ENCODE results near the gene LRRC75B.
A peak's percentile ranks its signal among the peaks of the same experiment; 100 is the strongest.
"Not testable (repeated sequence)": the region's sequence is repeated elsewhere in the genome, so short reads cannot be mapped to it uniquely, and the experiment has no call there.

LRRC75B gene

DNA sequence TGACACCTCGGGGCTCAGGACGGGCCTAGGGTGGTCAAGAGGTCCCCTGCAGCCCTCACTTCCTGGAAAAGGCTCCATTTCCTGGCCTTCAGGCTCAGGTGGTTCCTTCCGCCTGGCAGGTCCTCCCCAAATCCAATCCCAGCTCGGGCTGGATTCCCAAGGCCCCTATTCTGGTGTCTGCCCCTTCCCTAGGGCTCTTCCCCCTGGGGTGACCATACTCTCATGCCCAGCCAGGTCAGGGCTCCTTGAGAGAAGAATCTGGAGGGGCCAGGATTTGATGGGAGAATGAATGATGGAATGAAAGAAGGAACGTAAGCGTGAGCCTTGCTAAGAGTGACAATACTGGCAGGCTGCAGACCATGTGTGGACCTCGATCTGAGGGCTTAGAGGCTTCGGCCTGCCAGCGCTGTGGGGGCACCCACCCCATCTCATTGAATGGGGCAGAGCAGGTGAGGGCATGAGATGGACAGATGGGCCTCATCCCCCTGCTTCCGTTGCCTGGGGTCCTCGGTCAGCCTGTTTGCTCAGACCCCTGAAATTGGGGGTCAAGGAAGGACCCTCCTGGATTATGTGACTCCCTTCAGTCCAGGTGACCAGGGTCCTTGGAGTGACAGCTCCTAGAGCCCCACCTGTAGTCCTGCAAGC lies 9.4 kb upstream of the LRRC75B start:
- DNase-seq, result not testable (repeated sequence)

DNA sequence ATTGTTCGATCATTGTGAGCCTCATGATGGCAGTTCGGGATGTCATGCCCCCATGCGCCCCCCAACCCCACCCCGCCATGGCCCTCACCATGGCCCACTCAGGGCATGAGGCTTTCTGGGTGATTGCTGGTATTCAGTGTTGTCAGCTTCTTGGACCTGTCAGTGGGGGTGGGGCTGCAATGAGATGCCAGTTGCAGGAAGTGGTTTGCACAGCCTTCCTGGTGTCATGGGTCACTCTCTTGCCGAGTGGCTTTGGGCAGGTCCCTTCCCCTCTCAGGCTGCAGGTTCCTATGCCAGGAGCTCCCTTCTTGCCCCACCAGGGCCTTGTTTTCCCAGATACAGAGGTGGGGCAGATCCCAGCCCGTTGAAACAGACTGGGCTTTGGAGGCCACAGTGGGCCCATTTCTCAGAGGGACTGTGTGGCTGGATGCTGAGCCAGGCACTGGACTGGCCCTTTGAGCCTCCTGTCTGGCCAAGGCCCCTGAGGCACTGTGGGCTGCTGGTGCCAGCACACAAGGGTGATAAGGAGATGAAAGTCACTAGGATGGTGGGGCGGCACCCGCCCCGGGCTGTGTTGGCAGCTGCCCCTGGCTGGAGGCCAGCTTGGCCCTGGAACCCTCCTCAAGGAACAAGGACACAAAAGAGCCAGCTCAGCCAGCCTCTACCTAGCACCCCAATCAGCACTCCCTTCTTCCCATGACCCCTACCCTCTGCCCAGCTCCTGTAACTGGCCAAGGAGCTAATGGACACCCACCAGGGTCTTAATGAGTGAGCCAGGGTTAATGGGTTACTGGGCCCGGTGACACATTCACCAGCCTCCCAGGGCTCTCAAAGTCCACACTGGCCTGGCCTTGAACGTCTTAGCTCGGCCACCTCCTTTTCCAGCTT lies 8.6 kb upstream of the LRRC75B start:
- peak; percentile 26 for DNase-seq

DNA sequence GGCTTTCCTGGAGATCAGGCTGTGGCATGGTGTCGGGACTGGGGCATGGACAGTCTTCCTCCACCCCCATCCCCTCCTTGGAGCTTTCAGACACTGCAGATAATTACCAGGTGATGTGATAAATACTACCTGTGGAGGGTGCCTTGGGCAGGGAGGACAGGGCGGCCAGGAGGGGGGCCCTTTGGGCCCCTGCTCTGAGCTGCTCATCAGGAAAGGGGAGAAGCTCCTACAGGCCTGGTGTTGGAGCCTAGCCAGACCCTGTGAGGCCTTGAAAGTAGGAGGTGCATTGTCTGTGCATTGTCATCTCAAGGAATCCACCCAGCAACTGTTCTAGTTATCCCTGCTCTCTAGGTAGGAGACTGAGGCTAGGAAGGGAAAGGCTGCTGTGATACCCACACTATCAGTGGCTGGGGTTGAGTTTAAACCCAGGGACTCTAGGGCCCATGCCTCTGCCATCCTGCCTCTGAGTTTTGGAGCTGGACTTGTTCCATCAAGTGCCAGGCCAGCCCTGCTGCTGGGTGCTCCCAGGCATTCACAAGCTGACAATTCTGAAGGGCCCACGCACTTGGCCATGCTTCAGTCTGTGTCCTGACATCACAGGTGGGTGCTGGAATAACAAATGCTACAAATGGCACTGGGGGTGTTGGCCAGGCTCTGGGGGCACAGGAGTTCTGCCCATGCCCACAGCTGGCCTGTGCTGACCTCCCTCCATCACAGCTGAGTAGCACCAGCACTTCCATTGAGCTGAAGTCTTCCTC lies 7.3 kb upstream of the LRRC75B start:
- DNase-seq, result not testable (repeated sequence)

DNA sequence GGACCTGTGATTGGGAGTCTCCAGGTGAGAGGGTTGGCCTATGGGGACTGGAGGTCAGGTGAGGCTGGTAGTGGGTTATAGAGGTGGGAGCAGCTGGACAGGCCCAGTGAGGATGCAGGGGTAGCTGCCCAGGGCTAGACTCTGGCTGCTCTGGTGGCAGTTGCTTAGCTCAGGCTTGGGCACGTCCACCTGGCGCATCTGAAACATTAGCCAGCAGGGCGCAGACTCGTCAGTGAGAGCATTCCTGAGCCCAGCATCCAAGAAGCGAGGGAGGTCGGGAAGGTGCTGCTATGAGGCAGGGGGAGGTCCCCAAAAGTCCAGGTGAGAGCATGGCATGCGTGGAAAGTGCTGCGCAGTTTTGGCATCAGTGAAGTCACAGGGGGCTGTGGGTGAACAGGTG lies 6.6 kb upstream of the LRRC75B start:
- DNase-seq, result no peak

DNA sequence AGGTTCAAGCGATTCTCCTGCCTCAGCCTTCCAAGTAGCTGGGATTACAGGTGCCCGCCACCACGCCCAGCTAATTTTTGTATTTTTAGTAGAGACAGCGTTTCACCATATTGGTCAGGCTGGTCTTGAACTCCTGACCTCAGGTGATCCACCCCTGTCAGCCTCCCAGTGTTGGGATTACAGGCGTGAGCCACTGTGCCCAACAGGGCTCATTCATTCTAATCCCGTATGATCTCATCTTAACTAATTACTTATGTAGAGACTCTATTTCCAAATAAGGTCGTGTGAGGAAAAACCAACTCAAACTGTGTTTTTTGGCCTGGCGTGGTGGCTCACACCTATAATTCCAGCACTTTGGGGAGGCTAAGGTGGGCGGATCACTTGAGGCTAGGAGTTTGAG lies 4.2 kb upstream of the LRRC75B start:
- DNase-seq, result not testable (repeated sequence)

DNA sequence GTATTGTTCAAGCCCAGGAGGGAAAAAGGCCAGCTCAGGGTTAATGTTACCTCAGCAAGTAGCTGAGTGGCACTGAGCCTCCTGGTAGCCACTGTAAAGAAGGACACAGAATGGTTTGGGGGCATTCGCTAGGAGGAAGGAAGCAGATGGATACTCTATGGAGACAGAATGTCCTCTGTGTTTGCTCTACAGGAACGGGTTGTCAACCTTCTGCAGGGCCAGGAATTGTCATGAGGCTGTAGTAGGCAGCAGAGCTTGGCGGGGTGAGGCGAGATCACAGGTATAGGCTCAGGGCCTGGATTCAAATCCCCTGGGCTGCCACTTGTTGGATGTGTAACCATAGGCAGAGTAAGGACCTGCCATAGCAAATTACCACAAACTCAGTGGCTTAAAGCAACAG lies 3.0 kb upstream of the LRRC75B start:
- DNase-seq, result no peak

DNA sequence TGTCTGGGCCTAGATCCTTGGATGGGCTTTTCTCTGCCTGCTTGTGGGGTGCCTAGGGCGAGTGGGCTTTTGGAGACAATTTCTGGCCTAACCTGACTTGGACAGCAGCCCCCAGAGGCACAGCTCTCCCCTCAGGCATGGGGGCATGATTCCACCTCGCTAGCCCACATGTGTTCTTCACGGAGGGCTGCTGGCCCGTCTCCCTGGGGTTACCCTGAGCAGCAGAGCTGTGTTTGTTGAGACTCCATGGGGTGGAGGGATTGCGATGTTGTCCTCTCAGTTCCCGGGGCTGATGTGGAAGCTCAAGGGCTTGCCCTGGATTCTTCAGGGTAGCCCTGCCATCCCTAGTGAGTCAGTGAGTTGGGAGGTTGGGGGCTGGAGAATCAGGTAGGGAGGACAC lies 2.4 kb upstream of the LRRC75B start:
- DNase-seq, result no peak

DNA sequence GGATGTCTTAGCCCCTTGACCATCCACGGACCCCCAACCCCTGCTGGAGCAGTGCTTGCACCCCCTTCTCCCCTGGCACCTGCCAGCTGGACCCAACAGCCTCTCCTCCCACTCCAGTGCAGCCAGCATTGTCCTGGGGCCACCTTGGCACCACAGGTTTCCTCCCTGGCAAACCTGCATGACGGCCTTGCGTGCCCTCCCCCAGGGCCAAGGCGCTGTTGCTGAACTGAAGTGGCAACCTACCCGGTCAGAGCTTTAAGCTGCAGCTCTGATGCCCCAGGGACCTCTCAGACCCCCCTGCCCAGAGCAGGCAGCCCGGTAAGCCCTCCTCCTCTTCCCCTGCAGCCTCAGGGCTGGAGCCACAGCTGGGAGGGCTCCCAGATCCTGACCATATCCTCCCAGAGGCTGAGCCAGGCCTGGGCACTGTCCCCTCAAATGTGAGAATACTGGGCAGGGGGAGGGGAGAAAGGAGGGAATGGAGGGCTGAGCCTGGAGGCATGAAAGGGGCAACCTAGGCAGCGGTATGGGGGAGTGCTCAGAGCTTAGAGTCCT lies 1.8 kb upstream of the LRRC75B start:
- peak; percentile 21 for DNase-seq

DNA sequence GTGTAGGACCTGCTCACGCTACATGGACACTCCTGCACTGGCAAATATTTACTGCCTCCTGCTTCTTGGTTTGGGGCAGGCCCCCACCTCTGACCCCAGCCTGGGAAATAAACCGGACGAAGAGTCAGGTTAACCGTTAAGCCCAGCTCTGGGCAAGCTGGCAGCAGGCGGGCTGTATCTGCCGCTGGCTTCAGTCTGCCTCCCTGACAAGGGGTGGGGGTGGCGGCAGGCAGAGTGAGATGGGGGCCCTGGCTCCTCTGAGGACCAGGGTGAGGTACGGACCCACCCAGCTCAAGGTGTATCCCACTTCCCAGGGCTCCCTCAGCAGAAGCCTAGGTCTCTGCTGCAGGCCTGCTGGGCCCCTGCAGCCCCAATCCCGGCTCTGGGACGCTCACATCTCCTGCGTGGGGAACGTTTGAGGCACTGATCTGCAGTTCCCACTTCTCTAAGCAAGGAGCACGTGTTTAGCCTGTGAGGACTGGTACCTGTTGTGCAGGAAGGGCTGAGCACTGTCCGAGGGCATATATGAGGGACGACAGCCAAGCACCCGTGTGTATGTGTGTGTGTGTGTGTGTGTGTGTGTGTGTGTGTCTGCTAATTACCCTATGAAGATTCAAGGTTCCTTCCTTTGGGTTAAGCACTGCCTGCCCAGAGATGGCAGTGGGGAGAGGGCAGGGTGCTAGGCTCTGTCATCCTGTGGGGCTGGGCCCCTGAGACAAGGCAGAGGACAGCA lies 1.1 kb upstream of the LRRC75B start:
- DNase-seq, result peak; percentile 7

DNA sequence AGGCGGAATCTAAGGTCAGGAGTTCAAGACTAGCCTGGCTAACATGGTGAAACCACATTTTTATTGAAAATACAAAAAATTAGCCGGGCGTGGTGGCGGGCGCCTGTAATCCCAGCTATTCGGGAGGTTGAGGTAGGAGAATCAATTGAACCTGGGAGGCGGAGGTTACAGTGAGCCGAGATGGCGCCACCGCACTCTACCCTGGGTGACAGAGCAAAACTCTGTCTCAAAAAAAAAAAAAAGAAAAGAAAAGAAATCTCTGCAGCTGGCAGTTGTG lies 624 bp upstream of the LRRC75B start:
- not testable (repeated sequence) for DNase-seq

DNA sequence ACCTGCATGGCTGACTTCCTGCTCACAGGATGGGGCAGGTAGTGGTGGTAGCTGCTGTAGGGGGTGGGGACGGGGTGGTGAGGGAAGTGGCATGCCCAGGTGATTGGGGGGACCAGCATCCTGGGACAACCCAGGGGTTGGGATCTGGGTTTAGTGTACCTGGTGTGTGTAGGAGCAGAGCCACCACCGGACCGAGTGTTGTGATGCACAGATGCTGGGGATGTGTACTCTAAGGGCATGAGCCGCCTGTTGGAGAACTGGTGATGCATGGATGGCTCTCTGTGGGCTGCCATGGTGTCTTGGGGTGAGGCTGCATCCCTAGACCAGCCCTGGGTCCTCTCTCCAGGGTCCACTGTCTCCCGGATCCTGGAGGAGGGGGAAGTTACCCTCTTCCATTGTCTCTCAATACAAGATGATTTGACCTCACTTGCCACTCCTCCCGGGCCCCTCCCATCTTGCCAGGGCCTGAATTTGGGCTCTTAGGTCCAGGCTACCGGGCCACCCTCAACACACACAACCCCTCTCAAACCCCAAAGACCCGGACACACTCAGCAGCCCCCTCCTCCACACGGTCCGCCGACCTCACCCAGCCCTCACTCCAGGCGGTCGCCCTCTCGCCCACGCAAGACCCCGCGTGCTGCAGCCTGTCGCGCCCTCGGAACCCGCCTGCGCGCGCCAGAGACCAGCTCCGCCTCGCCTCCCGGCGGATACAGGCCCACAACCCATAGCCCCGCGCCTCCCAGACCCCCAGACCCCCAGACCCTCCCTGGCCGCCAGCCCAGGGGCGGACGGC lies 619 bp downstream of the LRRC75B start:
- DNase-seq, result no peak

DNA sequence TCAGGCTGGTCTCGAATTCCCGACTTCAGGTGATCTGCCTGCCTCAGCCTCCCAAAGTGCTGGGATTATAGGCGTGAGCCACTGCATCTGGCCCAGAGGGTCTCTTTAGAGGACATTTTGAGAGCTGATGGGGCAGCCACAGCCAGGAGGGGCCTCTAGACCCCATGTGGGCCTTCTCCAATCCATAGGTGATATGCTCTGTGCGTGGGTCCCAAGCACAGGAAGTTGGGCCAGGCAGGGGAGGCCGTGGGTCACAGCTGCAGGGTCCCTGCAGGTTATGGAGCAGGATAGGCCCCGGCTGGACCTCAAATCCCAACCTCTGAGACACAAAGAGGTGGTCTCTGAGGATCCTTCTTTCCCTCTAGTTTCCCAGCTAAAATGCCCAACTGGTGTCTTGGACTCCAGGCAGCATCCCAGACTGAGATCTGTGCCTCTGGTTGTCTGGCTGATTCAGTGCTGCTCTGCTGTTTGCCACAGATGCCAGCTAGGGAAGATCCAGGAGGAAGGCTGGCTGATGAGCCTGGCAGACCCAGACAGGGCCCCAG lies 1.5 kb downstream of the LRRC75B start:
- DNase-seq, result no peak

DNA sequence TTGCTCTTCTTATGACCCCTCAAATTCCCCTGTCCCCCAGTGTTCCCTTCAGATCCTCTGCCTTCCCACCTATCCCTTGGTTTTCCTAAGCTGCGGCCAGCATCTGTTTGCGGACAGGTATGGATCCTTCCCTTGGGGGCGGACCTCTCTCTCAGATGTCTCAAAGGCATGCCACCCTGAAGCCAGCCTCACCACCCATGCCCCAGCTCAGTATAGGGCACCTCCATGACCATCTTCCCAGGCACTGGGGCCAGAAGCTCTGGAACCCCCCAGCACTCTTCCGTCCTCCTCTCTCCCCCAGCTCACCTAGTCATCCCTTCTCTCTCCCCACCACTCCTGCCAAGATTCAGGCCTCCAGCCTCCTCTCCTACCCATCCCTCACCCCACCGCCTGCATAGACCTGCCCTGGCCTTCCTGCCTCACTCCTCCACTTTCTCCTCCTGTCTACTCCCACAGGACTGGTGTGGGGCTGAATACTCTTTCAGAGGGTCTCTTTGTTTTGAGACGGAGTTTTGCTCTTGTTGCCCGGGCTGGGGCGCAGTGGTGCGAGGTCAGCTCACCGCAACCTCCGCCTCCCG lies 2.2 kb downstream of the LRRC75B start:
- no peak for DNase-seq

DNA sequence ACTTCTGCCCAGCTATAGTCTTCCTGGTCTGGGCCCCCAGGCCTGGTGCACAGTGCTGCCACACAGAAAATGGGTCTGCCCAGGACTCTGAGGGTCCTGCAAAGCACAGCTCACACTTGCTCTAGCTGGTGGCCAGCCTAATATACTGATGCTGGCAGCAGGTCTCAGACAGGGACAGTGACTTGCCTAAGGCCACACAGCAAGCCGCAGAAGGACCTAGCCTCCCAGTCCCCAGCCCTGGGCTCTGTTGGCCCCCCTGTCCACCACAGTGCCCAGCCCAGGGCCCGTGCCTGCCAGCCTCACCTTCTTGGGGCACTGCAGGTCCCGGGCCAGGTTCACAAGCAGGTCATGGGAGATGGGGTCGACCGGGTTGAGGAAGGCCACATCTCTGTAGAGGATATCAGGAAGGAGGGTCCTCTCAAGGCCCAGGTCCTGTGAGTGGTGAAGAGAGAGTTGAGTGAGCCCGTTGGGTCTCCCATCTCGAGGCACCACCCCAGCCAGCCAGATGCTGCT lies 3.3 kb downstream of the LRRC75B start:
- DNase-seq, result no peak

DNA sequence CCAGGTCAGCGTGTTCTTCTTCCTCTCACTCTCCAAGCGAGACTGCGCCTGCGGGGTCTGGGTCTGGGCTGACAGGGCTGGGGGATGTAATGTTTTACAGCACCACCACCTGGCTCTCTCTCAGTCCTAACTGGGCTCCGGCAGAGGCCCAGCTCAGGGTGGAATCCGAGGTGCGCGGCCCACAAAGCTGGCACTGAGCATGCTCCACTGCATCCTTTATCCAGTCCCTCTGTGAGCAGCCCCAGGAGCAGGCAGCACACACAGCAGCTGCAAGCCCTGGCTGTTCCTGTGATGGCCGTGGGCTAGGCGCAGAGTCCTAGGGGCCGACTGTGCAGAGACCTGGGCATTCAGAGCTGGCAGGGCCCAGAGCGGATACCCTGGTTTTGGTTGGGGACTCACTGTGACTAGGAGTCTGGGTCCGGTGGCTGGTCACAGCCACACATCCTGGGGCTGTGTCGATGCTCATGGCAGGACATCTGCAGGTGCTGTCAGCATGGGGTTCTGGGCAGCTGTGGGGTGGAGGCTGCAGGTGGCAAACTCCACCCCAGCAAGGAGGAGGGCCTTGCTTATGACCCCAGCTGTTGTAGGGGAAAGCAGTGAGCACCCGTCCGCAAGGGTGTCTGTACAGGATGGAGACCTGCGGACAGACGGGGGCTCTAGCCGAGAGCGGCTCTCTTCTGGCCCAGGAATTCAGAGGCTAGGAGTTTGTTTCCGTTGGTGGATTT lies 4.0 kb downstream of the LRRC75B start:
- no peak for DNase-seq

DNA sequence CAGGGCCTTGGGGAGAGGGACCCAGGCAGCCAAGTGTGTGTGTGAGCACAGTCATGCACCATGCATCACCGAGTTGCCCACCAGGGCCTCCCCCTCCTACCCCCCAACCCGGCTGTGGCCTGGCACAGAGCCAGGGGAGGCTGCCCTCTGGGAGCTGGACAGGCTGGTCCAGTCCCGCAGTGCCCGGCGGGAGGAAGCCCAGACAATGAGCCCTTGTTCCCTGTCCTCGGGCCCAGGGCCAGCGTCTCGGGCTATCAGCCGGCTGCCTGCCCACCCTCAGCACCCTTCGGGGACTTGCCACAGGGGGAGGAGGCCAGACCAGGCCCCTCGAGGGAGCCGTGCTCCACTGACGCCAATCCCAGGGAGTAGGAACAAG lies 4.5 kb downstream of the LRRC75B start:
- DNase-seq, result no peak

DNA sequence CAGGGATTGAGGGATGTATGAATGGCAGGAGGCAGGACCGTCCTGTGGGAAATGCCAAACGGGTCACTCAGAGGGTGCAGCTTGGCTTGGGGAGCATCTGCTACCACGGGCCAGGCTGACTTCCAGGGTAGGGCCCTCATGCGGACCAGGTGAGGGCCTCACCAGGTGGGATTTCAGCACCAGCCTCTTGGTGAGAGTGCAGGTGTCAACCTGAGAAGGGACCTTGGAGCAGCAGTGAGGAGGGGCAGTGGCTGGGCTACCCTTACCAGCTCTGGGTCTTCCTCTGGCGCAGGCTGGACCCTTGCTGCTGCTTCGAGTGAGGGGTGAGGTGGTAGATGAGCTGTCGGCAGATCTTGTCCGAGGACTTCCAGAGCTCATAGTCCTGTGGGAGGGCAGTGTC lies 4.9 kb downstream of the LRRC75B start:
- no peak for DNase-seq

DNA sequence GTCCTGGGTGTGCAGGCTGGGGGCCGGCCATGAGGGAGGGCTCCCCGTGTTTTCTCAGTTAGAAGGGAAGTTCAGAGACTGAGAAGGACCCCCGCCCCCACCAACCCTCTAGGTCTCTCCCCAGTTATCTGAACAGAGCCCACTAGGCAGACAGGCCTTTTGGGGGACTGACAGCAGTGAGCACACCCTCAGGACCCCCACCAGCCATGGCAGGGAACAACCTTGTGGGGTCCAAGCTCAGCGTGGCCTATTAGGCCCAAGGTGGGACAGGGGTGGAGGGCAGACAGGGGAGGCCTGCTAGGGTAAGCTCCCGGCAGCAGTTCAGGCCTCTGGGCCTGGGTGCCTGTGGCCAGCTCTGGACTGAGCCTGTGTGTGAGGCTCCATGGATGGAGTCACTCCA lies 5.6 kb downstream of the LRRC75B start:
- no peak for DNase-seq

DNA sequence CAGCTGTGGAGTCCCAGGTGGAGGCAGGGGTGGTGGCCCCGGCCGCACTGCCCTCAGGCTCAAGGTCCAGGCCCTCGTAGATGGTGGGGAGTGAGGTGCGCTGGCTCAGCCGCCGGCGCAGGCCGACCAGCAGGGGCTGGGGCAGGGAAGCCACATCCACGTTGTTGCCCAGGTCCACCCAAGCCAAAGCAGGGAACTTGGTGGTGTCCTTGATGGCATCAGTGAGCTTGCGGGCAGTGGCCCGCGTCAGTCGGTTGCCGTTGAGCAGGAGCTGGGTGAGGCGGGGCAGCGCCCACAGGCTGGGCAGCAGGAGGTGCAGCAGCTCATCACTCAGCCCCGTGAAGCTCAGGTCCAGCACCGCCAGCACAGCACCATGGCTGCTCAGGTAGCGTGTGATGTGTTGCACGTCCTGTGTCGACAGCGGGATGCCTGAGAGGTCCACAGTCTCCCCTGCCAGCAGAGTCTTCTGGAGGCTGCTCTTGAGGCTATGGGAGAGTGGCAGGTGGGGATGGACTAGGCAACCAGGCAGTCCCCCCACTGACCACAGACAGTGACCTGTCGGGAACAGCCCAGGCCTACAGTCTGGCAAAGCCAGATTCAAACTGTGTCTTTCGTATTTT lies 6.8 kb downstream of the LRRC75B start:
- DNase-seq, result no peak

DNA sequence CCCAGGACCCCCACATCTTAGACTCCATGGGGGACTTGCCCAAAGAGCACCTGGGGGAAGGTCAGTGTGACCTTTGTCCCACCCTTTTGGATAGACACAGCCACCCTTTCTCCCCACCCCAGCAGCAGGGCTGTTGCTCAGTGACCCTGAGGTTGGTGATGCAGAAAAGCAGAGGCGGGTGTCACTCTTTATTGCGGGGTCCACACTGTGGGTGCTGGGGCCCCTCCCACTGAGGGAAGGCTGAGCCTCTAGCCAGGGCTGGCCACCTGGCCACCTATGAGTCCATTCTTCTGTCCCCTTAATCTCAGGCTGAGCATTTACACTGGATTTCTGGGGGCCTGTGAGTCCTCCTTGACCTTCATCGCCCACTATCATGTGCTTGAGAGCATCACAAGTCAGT lies 7.4 kb downstream of the LRRC75B start:
- DNase-seq, result no peak

Data from DMS79 treated with DMSO at 0.1 percent for 48 hours (cell line).